ENCODE measurements around the gene ZNF197. TPM values are rescaled to one million over a fixed set of nuclear protein-coding genes. Genes with fewer than 3 reads are reported as not detected.

ZNF197 gene
- total and polyA plus RNA-seq, 2 experiments from 2014 or later = 7.1 to 17.5 TPM

GRCh38 chr3:44649709-44650108 is 24.9 kb downstream of the ZNF197 start:
- H3K4me3 ChIP-seq = peak overlapping the region; percentile 90
- H3K4me1 ChIP-seq (ENCODE audit: insufficient read depth) = peaks cover 8% of the 10 kb centered on the region
- H3K4me2 ChIP-seq = peak overlapping the region; percentile 81
- H2AFZ ChIP-seq = no peak overlapping the region
- H4K20me1 ChIP-seq (ENCODE audit: insufficient read depth, poor library complexity, severe bottlenecking) = no peaks in the 10 kb centered on the region
- H3K27ac ChIP-seq = no peak overlapping the region
- 90% methylated on average over 1 of the region's 1 CpG for WGBS (ENCODE audit: low lambda C conversion rate, missing lambda C conversion rate)
- H3K9me3 ChIP-seq (ENCODE audit: low read depth) = no peaks in the 10 kb centered on the region
- H3K79me2 ChIP-seq = peaks cover 23% of the 10 kb centered on the region
- TF ChIP-seq EZH2 (IDR thresholded peaks at IDR 0.05; ENCODE audit: borderline replicate concordance) (no peak), CTCF (IDR thresholded peaks at IDR 0.05; ENCODE audit: poor library complexity) (no peak), EZH2phosphoT487 (IDR thresholded peaks at IDR 0.05; ENCODE audit: low read depth, severe bottlenecking, unreplicated experiment) (no peak)
- H3K27me3 ChIP-seq = no peaks in the 10 kb centered on the region
- DNase-seq (ENCODE audit: low spot score) = no peak
- no peaks in the 10 kb centered on the region for H3K9me2 ChIP-seq (replicated peaks; ENCODE audit: insufficient read depth)
- H3K36me3 ChIP-seq (replicated peaks; ENCODE audit: insufficient read depth, low read depth) = no peaks in the 10 kb centered on the region

- 98% methylated on average over 5 of the region's 5 CpGs for WGBS (ENCODE audit: low lambda C conversion rate, missing lambda C conversion rate)
- peaks cover 18% of the 10 kb centered on the region for H3K79me2 ChIP-seq
- TF ChIP-seq EZH2 (IDR thresholded peaks at IDR 0.05; ENCODE audit: borderline replicate concordance) (no peak), EZH2phosphoT487 (IDR thresholded peaks at IDR 0.05; ENCODE audit: low read depth, severe bottlenecking, unreplicated experiment) (no peak), CTCF (IDR thresholded peaks at IDR 0.05; ENCODE audit: poor library complexity) (no peak)
- H3K4me1 ChIP-seq (ENCODE audit: insufficient read depth) = peaks cover 8% of the 10 kb centered on the region
- H3K9me3 ChIP-seq (ENCODE audit: low read depth) = no peaks in the 10 kb centered on the region
- DNase-seq (ENCODE audit: low spot score) = no peak
- H2AFZ ChIP-seq = no peak overlapping the region
- no peak overlapping the region for H3K4me2 ChIP-seq
- H3K27ac ChIP-seq = no peak overlapping the region
- no peaks in the 10 kb centered on the region for H3K27me3 ChIP-seq
- H3K4me3 ChIP-seq = no peak overlapping the region
- no peaks in the 10 kb centered on the region for H3K9me2 ChIP-seq (replicated peaks; ENCODE audit: insufficient read depth)
- H3K36me3 ChIP-seq (replicated peaks; ENCODE audit: insufficient read depth, low read depth) = peaks cover 6% of the 10 kb centered on the region
- no peaks in the 10 kb centered on the region for H4K20me1 ChIP-seq (ENCODE audit: insufficient read depth, poor library complexity, severe bottlenecking)
Observed at GRCh38 chr3:44654039-44654438, 29.2 kb downstream of the ZNF197 start.

- Histone ChIP-seq H3K79me2 (no peaks in the 10 kb centered on the region), H3K27me3 (no peaks in the 10 kb centered on the region), H3K36me3 (replicated peaks; ENCODE audit: insufficient read depth, low read depth) (peaks cover 6% of the 10 kb centered on the region), H3K9me2 (replicated peaks; ENCODE audit: insufficient read depth) (no peaks in the 10 kb centered on the region), H3K4me2 (no peak overlapping the region), H3K4me3 (no peak overlapping the region), H3K9me3 (ENCODE audit: low read depth) (no peaks in the 10 kb centered on the region), H3K27ac (no peak overlapping the region), H4K20me1 (ENCODE audit: insufficient read depth, poor library complexity, severe bottlenecking) (no peaks in the 10 kb centered on the region), H2AFZ (no peak overlapping the region), H3K4me1 (ENCODE audit: insufficient read depth) (no peaks in the 10 kb centered on the region)
- TF ChIP-seq EZH2phosphoT487 (IDR thresholded peaks at IDR 0.05; ENCODE audit: low read depth, severe bottlenecking, unreplicated experiment) (no peak), CTCF (IDR thresholded peaks at IDR 0.05; ENCODE audit: poor library complexity) (no peak), EZH2 (IDR thresholded peaks at IDR 0.05; ENCODE audit: borderline replicate concordance) (no peak)
- DNase-seq (ENCODE audit: low spot score) = no peak
- 97% methylated on average over 7 of the region's 7 CpGs for WGBS (ENCODE audit: low lambda C conversion rate, missing lambda C conversion rate)
Observed at GRCh38 chr3:44659015-44659414, 34.2 kb downstream of the ZNF197 start.

GRCh38 chr3:44659434-44659833 is 34.6 kb downstream of the ZNF197 start:
- no peak overlapping the region for H3K4me3 ChIP-seq
- TF ChIP-seq EZH2phosphoT487 (IDR thresholded peaks at IDR 0.05; ENCODE audit: low read depth, severe bottlenecking, unreplicated experiment) = no peak
- no peak for TF ChIP-seq EZH2 (IDR thresholded peaks at IDR 0.05; ENCODE audit: borderline replicate concordance)
- no peak for TF ChIP-seq CTCF (IDR thresholded peaks at IDR 0.05; ENCODE audit: poor library complexity)
- H3K4me1 ChIP-seq (ENCODE audit: insufficient read depth) = no peaks in the 10 kb centered on the region
- no peak overlapping the region for H3K27ac ChIP-seq
- no peak overlapping the region for H3K4me2 ChIP-seq
- H3K9me2 ChIP-seq (replicated peaks; ENCODE audit: insufficient read depth) = no peaks in the 10 kb centered on the region
- peaks cover 6% of the 10 kb centered on the region for H3K36me3 ChIP-seq (replicated peaks; ENCODE audit: insufficient read depth, low read depth)
- DNase-seq (ENCODE audit: low spot score) = no peak
- no peaks in the 10 kb centered on the region for H3K9me3 ChIP-seq (ENCODE audit: low read depth)
- H4K20me1 ChIP-seq (ENCODE audit: insufficient read depth, poor library complexity, severe bottlenecking) = no peaks in the 10 kb centered on the region
- no peaks in the 10 kb centered on the region for H3K27me3 ChIP-seq
- no peak overlapping the region for H2AFZ ChIP-seq
- H3K79me2 ChIP-seq = no peaks in the 10 kb centered on the region
- 94% methylated on average over 6 of the region's 6 CpGs for WGBS (ENCODE audit: low lambda C conversion rate, missing lambda C conversion rate)
